ENCODE data around the gene ARHGEF35.

GRCh38 chr7:144158861-144159260 lies 36.8 kb downstream of the ARHGEF35 start:
- TF ChIP-seq TP53 (CRISPR knock-in tag; IDR thresholded peaks at IDR 0.05) (no peak), HMGXB4 (CRISPR knock-in tag; IDR thresholded peaks at IDR 0.05; ENCODE audit: borderline replicate concordance) (no peak)
